GM19043 (cell line): Measurements from ENCODE around the gene ARHGAP23.

Experiments
- ATAC-seq: cut with Tn5 transposase; IDR thresholded peaks from one replicate; pipeline ENCODE4 v1.9.1; 2021; ENCODE audit warnings: low read depth; ENCODE audit not compliant: unreplicated experiment

Gene ARHGAP23

GRCh38 chr17:38428112-38428642 is at the start of gene ARHGAP23:
Gene ARHGAP23, plus strand, starts transcription at chr17:38428464. Its CDS starts 22 bp downstream, at chr17:38428486.
- ATAC-seq: no peak

- no peak for ATAC-seq
Observed at GRCh38 chr17:38379448-38379847, 48.8 kb upstream of the ARHGAP23 start.

- ATAC-seq: no peak
Observed at GRCh38 chr17:38395090-38395489, 33.2 kb upstream of the ARHGAP23 start.

- no peak for ATAC-seq
Observed at GRCh38 chr17:38397227-38397626, 31.0 kb upstream of the ARHGAP23 start.

- no peak for ATAC-seq
Observed at GRCh38 chr17:38400286-38400685, 28.0 kb upstream of the ARHGAP23 start.

- ATAC-seq: no peak
Observed at GRCh38 chr17:38401459-38401858, 26.8 kb upstream of the ARHGAP23 start.

- no peak for ATAC-seq
Observed at GRCh38 chr17:38402897-38403296, 25.4 kb upstream of the ARHGAP23 start.

- no peak for ATAC-seq
Observed at GRCh38 chr17:38403491-38403890, 24.8 kb upstream of the ARHGAP23 start.

GRCh38 chr17:38404174-38404943 is 23.9 kb upstream of the ARHGAP23 start:
- ATAC-seq: no peak

GRCh38 chr17:38405654-38406053 is 22.6 kb upstream of the ARHGAP23 start:
- ATAC-seq: no peak

- ATAC-seq: no peak
Observed at GRCh38 chr17:38410201-38410600, 18.1 kb upstream of the ARHGAP23 start.

- no peak for ATAC-seq
Observed at GRCh38 chr17:38415250-38416194, 12.7 kb upstream of the ARHGAP23 start.

GRCh38 chr17:38416840-38417209 is 11.4 kb upstream of the ARHGAP23 start:
- ATAC-seq: no peak

- no peak for ATAC-seq
Observed at GRCh38 chr17:38417210-38417951, 10.9 kb upstream of the ARHGAP23 start.

GRCh38 chr17:38418062-38418692 is 10.1 kb upstream of the ARHGAP23 start:
- no peak for ATAC-seq

GRCh38 chr17:38418693-38419507 is 9.4 kb upstream of the ARHGAP23 start:
- ATAC-seq: no peak

- ATAC-seq: no peak
Observed at GRCh38 chr17:38419508-38419981, 8.7 kb upstream of the ARHGAP23 start.

GRCh38 chr17:38420518-38420917 is 7.7 kb upstream of the ARHGAP23 start:
- ATAC-seq: no peak

GRCh38 chr17:38421171-38421841 is 7.0 kb upstream of the ARHGAP23 start:
- no peak for ATAC-seq
